ENCODE measurements around the gene ABHD16A. TPM values are rescaled to one million over a fixed set of nuclear protein-coding genes. Genes with fewer than 3 reads are reported as not detected.

Gene ABHD16A
- total RNA-seq, 2 experiments from 2014 or later = 52.1 to 55.4 TPM

GRCh38 chr6:31683591-31683990 lies 19.5 kb downstream of the ABHD16A start:
- DNase-seq (no peak), ATAC-seq (no peak)
- H3K36me3 Mint-ChIP-seq (ENCODE audit: low read depth) = peaks cover 19% of the 10 kb centered on the region
- no peak overlapping the region for H3K4me3 Mint-ChIP-seq
- H3K9me3 Mint-ChIP-seq (ENCODE audit: insufficient read depth) = no peaks in the 10 kb centered on the region
- CTCF ChIA-PET = no interaction called here
- POLR2A ChIA-PET = no interaction called here
- peaks cover 32% of the 10 kb centered on the region for H3K4me1 Mint-ChIP-seq (ENCODE audit: low read depth)
- no peak overlapping the region for H3K27ac Mint-ChIP-seq
- no peaks in the 10 kb centered on the region for H3K27me3 Mint-ChIP-seq (ENCODE audit: low read depth)

GRCh38 chr6:31681135-31681671 lies 21.9 kb downstream of the ABHD16A start:
- Mint-ChIP-seq H3K9me3 (ENCODE audit: insufficient read depth) (no peaks in the 10 kb centered on the region), H3K4me3 (peak overlapping the region; percentile 62), H3K4me1 (ENCODE audit: low read depth) (peaks cover 43% of the 10 kb centered on the region), H3K27ac (peak overlapping the region; percentile 58), H3K36me3 (ENCODE audit: low read depth) (peaks cover 13% of the 10 kb centered on the region), H3K27me3 (ENCODE audit: low read depth) (no peaks in the 10 kb centered on the region)
- ChIA-PET CTCF (interaction anchor here (0.8 to 2.2 kb wide), 12 partner anchors 9 to 217 kb away, joined by 3 to 25 read pairs (median 4); partner anchors contain the start of genes ABHD16A, DDAH2 and NEU1), POLR2A (interaction anchor here (0.7 to 1.3 kb wide), 4 partner anchors 21 to 136 kb away, joined by 3 to 4 read pairs (median 3); partner anchors contain the start of gene C6orf47)
- DNase-seq (peak; percentile 45), ATAC-seq (peak; percentile 77)

- no peaks in the 10 kb centered on the region for H3K9me3 Mint-ChIP-seq (ENCODE audit: insufficient read depth)
These were observed 22.6 kb downstream of the ABHD16A start, which contains the start of gene LY6G5C for GRCh38 chr6:31680226-31681134. Gene LY6G5C, minus strand, starts transcription at chr6:31681067. Its CDS starts 694 bp downstream, at chr6:31680373.

GRCh38 chr6:31677955-31678354 lies 25.2 kb downstream of the ABHD16A start:
- ChIA-PET POLR2A (interaction anchor here (0.6 to 1.3 kb wide), 2 partner anchors 13 to 284 kb away, joined by 3 read pairs; partner anchors contain the start of gene GPANK1), CTCF (interaction anchor here (0.7 to 1.8 kb wide), 2 partner anchors 13 to 60 kb away, joined by 4 to 7 read pairs; no protein-coding TSS in a partner anchor)
- no peaks in the 10 kb centered on the region for H3K9me3 Mint-ChIP-seq (ENCODE audit: insufficient read depth)
- no peaks in the 10 kb centered on the region for H3K27me3 Mint-ChIP-seq (ENCODE audit: low read depth)
- no peak for DNase-seq
- peaks cover 9% of the 10 kb centered on the region for H3K36me3 Mint-ChIP-seq (ENCODE audit: low read depth)
- no peak for ATAC-seq
- H3K4me3 Mint-ChIP-seq = no peak overlapping the region
- peaks cover 43% of the 10 kb centered on the region for H3K4me1 Mint-ChIP-seq (ENCODE audit: low read depth)
- no peak overlapping the region for H3K27ac Mint-ChIP-seq

More at GRCh38 chr6:31680226-31681134, 22.6 kb downstream of the ABHD16A start, which contains the start of gene LY6G5C:
- H3K27ac Mint-ChIP-seq = peak within 1 kb of the TSS; percentile 58
- H3K4me3 Mint-ChIP-seq = peak within 1 kb of the TSS; percentile 62
- peaks cover 43% of the 10 kb centered on the region for H3K4me1 Mint-ChIP-seq (ENCODE audit: low read depth)
- peaks cover 11% of the 10 kb centered on the region for H3K36me3 Mint-ChIP-seq (ENCODE audit: low read depth)
- POLR2A ChIA-PET = interaction anchor here (0.7 to 1.3 kb wide), 4 partner anchors 20 to 59 kb away, joined by 3 to 4 read pairs (median 3); partner anchors contain the start of gene C6orf47
- ATAC-seq = peak; percentile 70
- CTCF ChIA-PET = interaction anchor here (0.6 to 2.2 kb wide), 15 partner anchors 9 to 272 kb away, joined by 3 to 25 read pairs (median 4); partner anchors contain the start of genes ABHD16A and NEU1
- DNase-seq = peak; percentile 76
- H3K27me3 Mint-ChIP-seq (ENCODE audit: low read depth) = no peaks in the 10 kb centered on the region

- Mint-ChIP-seq H3K27ac (no peak overlapping the region), H3K9me3 (ENCODE audit: insufficient read depth) (no peaks in the 10 kb centered on the region)
- CTCF ChIA-PET = interaction anchor here (0.5 to 1.8 kb wide), 2 partner anchors 14 to 263 kb away, joined by 3 to 7 read pairs; no protein-coding TSS in a partner anchor
These were observed 26.2 kb downstream of the ABHD16A start for GRCh38 chr6:31676904-31677303.

GRCh38 chr6:31676322-31676903 lies 26.7 kb downstream of the ABHD16A start:
- POLR2A ChIA-PET = interaction anchor here (1.0 to 1.3 kb wide), 2 partner anchors 12 to 60 kb away, joined by 3 to 4 read pairs; partner anchors contain the start of genes CLIC1 and GPANK1

More at GRCh38 chr6:31676904-31677303, 26.2 kb downstream of the ABHD16A start:
- POLR2A ChIA-PET = interaction anchor here (1.3 kb wide), 1 partner anchor 12 kb away, joined by 3 read pairs; the partner anchor contains the start of gene GPANK1
- no peak for ATAC-seq
- peaks cover 18% of the 10 kb centered on the region for H3K36me3 Mint-ChIP-seq (ENCODE audit: low read depth)
- peaks cover 40% of the 10 kb centered on the region for H3K4me1 Mint-ChIP-seq (ENCODE audit: low read depth)
- no peaks in the 10 kb centered on the region for H3K27me3 Mint-ChIP-seq (ENCODE audit: low read depth)
- DNase-seq = no peak
- H3K4me3 Mint-ChIP-seq = no peak overlapping the region

GRCh38 chr6:31669676-31670075 lies 33.4 kb downstream of the ABHD16A start, which contains the start of gene LY6G5B:
Gene LY6G5B, plus strand, starts transcription at chr6:31669976. Its CDS starts 975 bp downstream, at chr6:31670951.
- no peaks in the 10 kb centered on the region for H3K9me3 Mint-ChIP-seq (ENCODE audit: insufficient read depth)
- peak within 1 kb of the TSS; percentile 24 for H3K27ac Mint-ChIP-seq
- no peak for ATAC-seq
- H3K36me3 Mint-ChIP-seq (ENCODE audit: low read depth) = peaks cover 76% of the 10 kb centered on the region
- peaks cover 37% of the 10 kb centered on the region for H3K4me1 Mint-ChIP-seq (ENCODE audit: low read depth)
- H3K27me3 Mint-ChIP-seq (ENCODE audit: low read depth) = no peaks in the 10 kb centered on the region
- no peak for DNase-seq
- no peak within 1 kb of the TSS for H3K4me3 Mint-ChIP-seq
- POLR2A ChIA-PET = interaction anchor here (1.3 kb wide), 1 partner anchor 71 kb away, joined by 4 read pairs; the partner anchor contains the start of gene MSH5
- CTCF ChIA-PET = interaction anchor here (0.7 to 1.4 kb wide), 2 partner anchors 15 to 21 kb away, joined by 3 read pairs; no protein-coding TSS in a partner anchor

More at GRCh38 chr6:31676322-31676903, 26.7 kb downstream of the ABHD16A start:
- CTCF ChIA-PET = interaction anchor here (0.5 kb wide), 1 partner anchor 264 kb away, joined by 3 read pairs; no protein-coding TSS in a partner anchor
- ATAC-seq (no peak), DNase-seq (no peak)
- Mint-ChIP-seq H3K4me1 (ENCODE audit: low read depth) (peaks cover 35% of the 10 kb centered on the region), H3K9me3 (ENCODE audit: insufficient read depth) (no peaks in the 10 kb centered on the region), H3K27ac (peak overlapping the region; percentile 25), H3K36me3 (ENCODE audit: low read depth) (peaks cover 21% of the 10 kb centered on the region), H3K27me3 (ENCODE audit: low read depth) (no peaks in the 10 kb centered on the region), H3K4me3 (no peak overlapping the region)

- Mint-ChIP-seq H3K4me3 (peak overlapping the region; percentile 96), H3K9me3 (ENCODE audit: insufficient read depth) (no peaks in the 10 kb centered on the region), H3K4me1 (ENCODE audit: low read depth) (peaks cover 65% of the 10 kb centered on the region), H3K27ac (peak overlapping the region; percentile 95), H3K27me3 (ENCODE audit: low read depth) (no peaks in the 10 kb centered on the region), H3K36me3 (ENCODE audit: low read depth) (peaks cover 88% of the 10 kb centered on the region)
- POLR2A ChIA-PET = interaction anchor here (0.8 to 4.5 kb wide), 5 partner anchors 13 to 124 kb away, joined by 3 to 109 read pairs (median 23); partner anchors contain the start of genes APOM, BAG6, DDX39B and MSH5
- no peak for DNase-seq
- CTCF ChIA-PET = interaction anchor here (0.6 to 4.5 kb wide), 7 partner anchors 13 to 161 kb away, joined by 3 to 34 read pairs (median 3); partner anchors contain the start of genes BAG6, HSPA1B and MSH5
- ATAC-seq = no peak
These were observed 36.7 kb downstream of the ABHD16A start for GRCh38 chr6:31666337-31666965.

GRCh38 chr6:31665501-31666336 lies 37.4 kb downstream of the ABHD16A start, which contains the start of gene CSNK2B:
Gene CSNK2B, plus strand, starts transcription at chr6:31666080. Its CDS starts 752 bp downstream, at chr6:31666832.
- H3K27me3 Mint-ChIP-seq (ENCODE audit: low read depth) = no peaks in the 10 kb centered on the region
- ATAC-seq (peak; percentile 85), DNase-seq (peak; percentile 99)
- POLR2A ChIA-PET = interaction anchor here (0.7 to 4.5 kb wide), 20 partner anchors 12 to 1306 kb away, joined by 3 to 109 read pairs (median 6); partner anchors contain the start of genes ABHD16A, APOM, BAG6 and DDX39B
- no peaks in the 10 kb centered on the region for H3K9me3 Mint-ChIP-seq (ENCODE audit: insufficient read depth)
- H3K4me1 Mint-ChIP-seq (ENCODE audit: low read depth) = peaks cover 73% of the 10 kb centered on the region
- peak within 1 kb of the TSS; percentile 95 for H3K27ac Mint-ChIP-seq
- H3K4me3 Mint-ChIP-seq = peak within 1 kb of the TSS; percentile 96
- CTCF ChIA-PET = interaction anchor here (1.1 to 4.5 kb wide), 4 partner anchors 13 to 104 kb away, joined by 3 to 34 read pairs (median 4); partner anchors contain the start of genes BAG6 and MSH5
- peaks cover 85% of the 10 kb centered on the region for H3K36me3 Mint-ChIP-seq (ENCODE audit: low read depth)

Measured in activated CD8-positive, alpha-beta T cell treated with anti-CD3 and anti-CD28 coated beads, Interleukin-2, amount 10 ng/mL, durations not matched to agents 7 days and 5 days (primary cell).